Mesenchymal stem cell (in vitro differentiated cells and primary cell): ENCODE data around the gene TTC8.
"Not testable (repeated sequence)": the region's sequence is repeated elsewhere in the genome, so short reads cannot be mapped to it uniquely, and the experiment has no call there.

Experiments used
- DNase-seq: peaks from one replicate; pipeline ENCODE4 v3.0.0-alpha.2; 2013
- H2AFZ ChIP-seq: one replicate; pipeline ENCODE4 v1.6.1; 2013; ENCODE audit warnings: low read depth, mild to moderate bottlenecking, control low read depth, inconsistent platforms, low read length, moderate library complexity
- H2AK5ac ChIP-seq: 2 replicates; pipeline ENCODE4 v1.6.1; 2013; ENCODE audit warnings: low read length, moderate library complexity, mild to moderate bottlenecking, inconsistent platforms; ENCODE audit not compliant: severe bottlenecking
- H2BK120ac ChIP-seq: one replicate; pipeline ENCODE4 v1.6.1; 2013; ENCODE audit warnings: low read depth, mild to moderate bottlenecking, inconsistent platforms, low read length, moderate library complexity
- H2BK12ac ChIP-seq, 2 experiments: one replicate each; pipeline ENCODE4 v1.6.1; 2013; ENCODE audit warnings: inconsistent platforms in 2 of 2, low read length in 2 of 2, mild to moderate bottlenecking in 2 of 2, moderate library complexity in 2 of 2, control low read depth in 1 of 2
- H2BK15ac ChIP-seq: one replicate; pipeline ENCODE4 v1.6.1; 2013; ENCODE audit warnings: mild to moderate bottlenecking, low read depth, inconsistent platforms; ENCODE audit not compliant: poor library complexity, severe bottlenecking
- H2BK5ac ChIP-seq: 2 replicates; pipeline ENCODE4 v1.6.1; 2013; ENCODE audit warnings: low read depth, mild to moderate bottlenecking, low read length, control low read depth, inconsistent platforms; ENCODE audit not compliant: poor library complexity, severe bottlenecking
- H3K14ac ChIP-seq, 2 experiments: one replicate each; pipeline ENCODE4 v1.6.1; 2013; ENCODE audit warnings: inconsistent platforms in 2 of 2, low read length in 2 of 2, control low read depth in 1 of 2, mild to moderate bottlenecking in 1 of 2, moderate library complexity in 1 of 2
- H3K18ac ChIP-seq, 2 experiments: one replicate each; pipeline ENCODE4 v1.6.1; 2013; ENCODE audit warnings: inconsistent platforms in 2 of 2, low read length in 2 of 2, control low read depth in 1 of 2, low read depth in 1 of 2, mild to moderate bottlenecking in 1 of 2
- H3K23ac ChIP-seq, 2 experiments: one replicate each; pipeline ENCODE4 v1.6.1; 2013; ENCODE audit warnings: inconsistent platforms in 2 of 2, low read length in 2 of 2, mild to moderate bottlenecking in 2 of 2, moderate library complexity in 2 of 2, control low read depth in 1 of 2
- H3K27ac ChIP-seq: 2 replicates; pipeline ENCODE4 v1.5.1; 2013; ENCODE audit warnings: mild to moderate bottlenecking, moderate library complexity, low read length, control low read depth, inconsistent platforms; ENCODE audit not compliant: poor library complexity, severe bottlenecking
- H3K27me3 ChIP-seq, 2 experiments: 2 replicates each; pipeline versions ENCODE4 v1.6.1 to v1.7.0; 2013; ENCODE audit warnings: low read length in 2 of 2, mild to moderate bottlenecking in 2 of 2, moderate library complexity in 2 of 2, control low read depth in 1 of 2, inconsistent platforms in 1 of 2; ENCODE audit not compliant: control insufficient read depth in 1 of 2, insufficient read depth in 1 of 2
- H3K36me3 ChIP-seq, 2 experiments: 2 replicates each; pipeline versions ENCODE4 v1.6.1 to v1.7.0; 2013; ENCODE audit warnings: low read length in 2 of 2, control low read depth in 1 of 2, inconsistent platforms in 1 of 2, low read depth in 1 of 2, mild to moderate bottlenecking in 1 of 2; ENCODE audit not compliant: insufficient read depth in 2 of 2, control insufficient read depth in 1 of 2
- H3K4ac ChIP-seq, 2 experiments: one replicate each; pipeline ENCODE4 v1.6.1; 2013; ENCODE audit warnings: inconsistent platforms in 2 of 2, low read length in 2 of 2, mild to moderate bottlenecking in 2 of 2, moderate library complexity in 2 of 2, control low read depth in 1 of 2, low read depth in 1 of 2
- H3K4me1 ChIP-seq: 2 replicates; pipeline ENCODE4 v1.6.1; 2013; ENCODE audit warnings: low read depth, low read length, control low read depth; ENCODE audit not compliant: control insufficient read depth, insufficient read depth
- H3K4me2 ChIP-seq: 2 replicates; pipeline ENCODE4 v1.6.1; 2013; ENCODE audit warnings: low read length, mild to moderate bottlenecking, inconsistent platforms; ENCODE audit not compliant: poor library complexity, severe bottlenecking
- H3K4me3 ChIP-seq, 2 experiments: 2 replicates each; pipeline versions ENCODE4 v1.5.1 to v1.7.0; 2013; ENCODE audit warnings: low read length in 2 of 2, mild to moderate bottlenecking in 2 of 2, control low read depth in 1 of 2, low read depth in 1 of 2; ENCODE audit not compliant: insufficient read depth in 1 of 2
- H3K79me1 ChIP-seq: replicated peaks from 2 replicates; pipeline ENCODE4 v1.6.1; 2013; ENCODE audit warnings: mild to moderate bottlenecking, control low read depth, low read length, inconsistent platforms; ENCODE audit not compliant: poor library complexity, severe bottlenecking
- H3K9ac ChIP-seq: 2 replicates; pipeline ENCODE4 v1.7.0; 2013; ENCODE audit warnings: mild to moderate bottlenecking, low read length, moderate library complexity
- H3K9me3 ChIP-seq: 2 replicates; pipeline ENCODE4 v1.7.0; 2013; ENCODE audit warnings: mild to moderate bottlenecking, low read length; ENCODE audit not compliant: control insufficient read depth
- H4K8ac ChIP-seq: one replicate; pipeline ENCODE4 v1.6.1; 2013; ENCODE audit warnings: inconsistent platforms, mild to moderate bottlenecking, low read length, moderate library complexity
- H4K91ac ChIP-seq: one replicate; pipeline ENCODE4 v1.6.1; 2013; ENCODE audit warnings: mild to moderate bottlenecking, low read length, inconsistent platforms
- WGBS: methylation state at CpG from one replicate; pipeline ENCODE4 v1.1.7; 2013; ENCODE audit warnings: mixed read lengths; 5-methylcytosine and 5-hydroxymethylcytosine counted together

The TTC8 gene

DNA sequence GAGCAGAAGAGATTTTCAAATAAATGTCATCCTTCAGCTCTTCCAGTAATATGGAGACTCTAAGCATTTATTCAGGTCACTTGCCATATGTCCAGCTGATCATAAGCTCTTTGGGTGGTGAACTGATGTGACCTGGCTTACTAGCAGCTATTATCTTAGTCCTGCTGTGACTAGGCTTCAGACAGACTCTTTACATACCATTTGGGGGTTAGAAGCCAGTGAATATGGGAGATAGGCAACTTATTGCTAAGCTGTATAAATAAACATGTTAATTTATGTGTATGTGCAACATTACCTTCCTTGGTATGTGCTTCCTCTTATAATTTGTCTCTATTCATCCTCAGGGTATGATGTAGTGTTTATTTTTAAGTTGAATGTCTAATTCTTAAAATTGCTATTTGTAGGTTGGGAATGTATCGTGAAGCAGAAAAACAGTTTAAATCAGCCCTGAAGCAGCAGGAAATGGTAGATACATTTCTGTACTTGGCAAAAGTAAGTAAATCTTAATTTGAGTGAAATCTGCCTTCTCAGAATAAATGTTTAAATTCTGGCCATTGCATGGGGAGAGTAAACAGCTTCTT is 32.4 kb downstream of the TTC8 start:
- H4K8ac ChIP-seq, result no peak overlapping the region
- no peak overlapping the region for H2AFZ ChIP-seq
- H3K79me1 ChIP-seq, result no peaks in the 10 kb centered on the region
- H3K4me2 ChIP-seq, result no peak overlapping the region
- no peak overlapping the region for H3K9ac ChIP-seq
- H3K4me3 ChIP-seq, result no peak overlapping the region
- no peak overlapping the region for H2BK15ac ChIP-seq
- H3K4ac ChIP-seq, result no peak overlapping the region
- H2AK5ac ChIP-seq, result no peak overlapping the region
- peaks cover 7% of the 10 kb centered on the region for H3K9me3 ChIP-seq
- no peak overlapping the region for H2BK120ac ChIP-seq
- H3K36me3 ChIP-seq, result peaks cover 3 to 86% of the 10 kb centered on the region in 2 experiments
- no peak overlapping the region for H2BK12ac ChIP-seq
- no peak overlapping the region for H3K18ac ChIP-seq
- H4K91ac ChIP-seq, result no peak overlapping the region
- 50% methylated on average over 1 of the region's 1 CpG for WGBS
- no peak overlapping the region for H2BK5ac ChIP-seq
- H3K27me3 ChIP-seq, result no peaks in the 10 kb centered on the region
- no peaks in the 10 kb centered on the region for H3K4me1 ChIP-seq
- H3K14ac ChIP-seq, result no peak overlapping the region
- H3K23ac ChIP-seq, result no peak overlapping the region
- H3K27ac ChIP-seq, result no peak overlapping the region
- DNase-seq, result peak; percentile 20

DNA sequence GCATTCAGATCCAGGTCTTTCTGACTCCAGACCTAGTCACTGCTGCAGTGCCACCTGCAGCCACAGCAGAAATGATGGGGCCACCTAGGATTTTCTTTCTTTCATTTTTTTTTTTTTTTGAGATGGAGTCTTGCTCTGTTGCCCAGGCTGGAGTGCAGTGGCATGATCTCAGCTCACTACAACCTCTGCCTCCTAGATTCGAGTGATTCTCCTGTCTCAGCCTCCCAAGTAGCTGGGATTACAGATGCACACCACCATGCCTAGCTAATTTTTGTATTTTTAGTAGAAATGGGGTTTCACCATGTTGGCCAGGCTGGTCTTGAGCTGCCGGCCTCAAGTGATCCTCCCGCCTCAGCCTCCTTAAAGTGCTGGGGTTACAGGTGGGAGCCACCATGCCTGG is 33.4 kb downstream of the TTC8 start:
- H3K4ac ChIP-seq, H3K9ac ChIP-seq, H3K27me3 ChIP-seq, H4K8ac ChIP-seq, H2BK15ac ChIP-seq, H3K4me2 ChIP-seq, H3K27ac ChIP-seq, H3K4me1 ChIP-seq, H3K18ac ChIP-seq, H2AFZ ChIP-seq, H3K9me3 ChIP-seq, H3K4me3 ChIP-seq, H3K79me1 ChIP-seq, H2BK5ac ChIP-seq, H3K23ac ChIP-seq, H2AK5ac ChIP-seq, H3K14ac ChIP-seq, DNase-seq, H2BK120ac ChIP-seq, H4K91ac ChIP-seq, H2BK12ac ChIP-seq: not testable (repeated sequence)
- WGBS, result 100% methylated on average over 2 of the region's 3 CpGs
- peaks cover 3 to 85% of the 10 kb centered on the region in 2 experiments for H3K36me3 ChIP-seq

DNA sequence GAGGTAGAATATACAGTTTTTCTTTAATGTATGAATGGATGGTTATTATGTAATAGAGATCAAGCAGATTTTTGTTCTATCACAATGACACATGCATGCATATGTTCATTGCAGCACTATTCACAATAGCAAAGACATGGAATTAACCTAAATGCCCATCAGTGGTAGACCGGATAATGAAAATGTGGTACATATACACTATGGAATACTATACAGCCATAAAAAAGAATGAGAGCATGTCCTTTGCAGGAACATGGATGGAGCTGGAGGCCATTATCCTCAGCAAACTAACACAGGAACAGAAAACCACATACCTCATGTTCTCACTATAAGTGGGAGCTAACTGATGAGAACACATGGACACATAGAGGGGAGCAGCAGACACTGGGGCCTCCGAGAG is 34.7 kb downstream of the TTC8 start:
- peaks cover 3 to 84% of the 10 kb centered on the region in 2 experiments for H3K36me3 ChIP-seq
- H4K8ac ChIP-seq, H3K79me1 ChIP-seq, H3K14ac ChIP-seq, H3K27me3 ChIP-seq, H3K4me3 ChIP-seq, H3K27ac ChIP-seq, H2BK12ac ChIP-seq, H2BK5ac ChIP-seq, H3K4me1 ChIP-seq, DNase-seq, H4K91ac ChIP-seq, H3K9ac ChIP-seq, H3K4ac ChIP-seq, H3K18ac ChIP-seq, H3K9me3 ChIP-seq, H2AFZ ChIP-seq, H3K23ac ChIP-seq, H2BK120ac ChIP-seq, H2BK15ac ChIP-seq, H3K4me2 ChIP-seq, H2AK5ac ChIP-seq: not testable (repeated sequence)
- no CpG with 5 or more reads among the region's 2 CpGs for WGBS

DNA sequence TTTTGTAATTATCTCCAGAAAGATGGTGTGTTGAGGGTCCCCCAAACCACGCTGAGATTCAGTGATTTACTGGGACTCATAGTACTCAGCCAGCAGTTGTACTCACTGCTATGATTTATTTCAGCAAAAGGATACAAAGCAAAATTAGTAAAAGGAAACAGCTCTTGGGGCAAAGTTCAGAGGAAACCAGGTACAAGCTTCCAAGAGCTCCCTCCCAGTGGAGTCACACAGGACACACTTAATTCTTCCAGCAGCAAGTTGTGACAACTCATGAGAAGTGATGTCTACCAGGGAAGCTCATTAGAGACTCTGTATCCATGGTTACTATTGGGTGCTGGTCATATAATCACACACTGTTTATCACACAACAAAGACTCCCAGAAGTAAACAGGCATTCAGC is 38.7 kb downstream of the TTC8 start:
- Histone ChIP-seq H3K4me3 (no peak overlapping the region), H2BK15ac (no peak overlapping the region), H2AK5ac (no peak overlapping the region), H2BK120ac (no peak overlapping the region), H4K91ac (no peak overlapping the region), H3K79me1 (peaks cover 2% of the 10 kb centered on the region), H3K27ac (no peak overlapping the region), H2BK12ac (no peak overlapping the region), H3K18ac (no peak overlapping the region), H3K23ac (no peak overlapping the region), H3K4me2 (no peak overlapping the region), H3K9me3 (peaks cover 7% of the 10 kb centered on the region), H3K27me3 (no peaks in the 10 kb centered on the region), H3K4me1 (no peaks in the 10 kb centered on the region), H3K9ac (no peak overlapping the region), H2BK5ac (no peak overlapping the region), H4K8ac (no peak overlapping the region), H3K4ac (no peak overlapping the region), H3K14ac (no peak overlapping the region), H3K36me3 (peaks cover 3 to 68% of the 10 kb centered on the region in 2 experiments), H2AFZ (no peak overlapping the region)
- 45% methylated on average over 1 of the region's 1 CpG for WGBS
- DNase-seq, result peak; percentile 13
